ENCODE data around the gene PHF21B. TPM values are rescaled to one million over a fixed set of nuclear protein-coding genes. Genes with fewer than 3 reads are reported as not detected.
A peak's percentile ranks its signal among the peaks of the same experiment; 100 is the strongest.

Gene PHF21B
- total and polyA plus RNA-seq, 2 of the 8 experiments (the other 6 are each of a cell fraction or from before 2014, with no cell fraction given): 19.3 to 68.1 TPM

- no peaks in the 10 kb centered on the region for H3K23me2 ChIP-seq (ENCODE audit: low read depth, low read length)
- no peak for DNase-seq (ENCODE audit: low read depth in 1 of 2, low spot score in 2 of 2)
- TF ChIP-seq KDM5A (IDR thresholded peaks at IDR 0.05; ENCODE audit: low read length) (no peak), BACH1 (IDR thresholded peaks at IDR 0.05; ENCODE audit: low read length) (no peak), KDM4A (IDR thresholded peaks at IDR 0.05; ENCODE audit: low read depth, low read length, severe bottlenecking) (no peak), SIX5 (IDR thresholded peaks at IDR 0.05; ENCODE audit: low read depth, low read length) (no peak), EGR1 (IDR thresholded peaks at IDR 0.05; ENCODE audit: borderline replicate concordance, low read depth, low read length) (no peak), CBX5 (IDR thresholded peaks at IDR 0.05; ENCODE audit: low read depth, low read length) (no peak), FOSL1 (IDR thresholded peaks at IDR 0.05; ENCODE audit: insufficient read depth, low read depth, low read length) (no peak), CBX8 (IDR thresholded peaks at IDR 0.05; ENCODE audit: borderline replicate concordance, low read depth, low read length) (no peak), USF2 (IDR thresholded peaks at IDR 0.05; ENCODE audit: low read length) (no peak), HDAC2 (IDR thresholded peaks at IDR 0.05; ENCODE audit: borderline replicate concordance in 1 of 2, low read depth in 2 of 2, low read length in 2 of 2) (no peak), ASH2L (IDR thresholded peaks at IDR 0.05; ENCODE audit: low read length) (no peak), CEBPB (IDR thresholded peaks at IDR 0.05; ENCODE audit: low read depth, low read length) (no peak)
Observed at GRCh38 chr22:44906248-44906936, 103.4 kb downstream of the PHF21B start.

More at GRCh38 chr22:44906248-44906936, 103.4 kb downstream of the PHF21B start:
- Histone ChIP-seq H4K5ac (ENCODE audit: insufficient read length, low read depth, low read length) (no peak overlapping the region), H3K9me3 (ENCODE audit: insufficient read depth in 2 of 2, low read depth in 1 of 2, low read length in 1 of 2) (peaks cover 9 to 15% of the 10 kb centered on the region in 2 experiments), H3K27ac (ENCODE audit: low read depth, low read length) (no peak overlapping the region), H3K4me2 (ENCODE audit: insufficient read depth in 1 of 2, low read depth in 2 of 2, low read length in 2 of 2) (no peak overlapping the region), H3K4me3 (ENCODE audit: extremely low read depth in 1 of 4, insufficient read depth in 2 of 4, low read depth in 3 of 4, low read length in 4 of 4) (no peak overlapping the region), H2BK120ac (replicated peaks; ENCODE audit: low read depth, low read length) (no peak overlapping the region), H3K4me1 (replicated peaks in 1 of 4; ENCODE audit: control insufficient read depth in 3 of 4, insufficient read depth in 4 of 4, low read length in 3 of 4) (no peaks in the 10 kb centered on the region), H2AFZ (ENCODE audit: low read length) (no peak overlapping the region), H3K9ac (replicated peaks in 1 of 4; ENCODE audit: extremely low read depth in 1 of 4, low read depth in 3 of 4, low read length in 3 of 4) (no peak overlapping the region), H2BK15ac (ENCODE audit: low read length) (no peak overlapping the region), H4K20me1 (replicated peaks in 1 of 2; ENCODE audit: control insufficient read depth in 1 of 2, insufficient read depth in 2 of 2, low read length in 2 of 2) (peaks cover 5 to 6% of the 10 kb centered on the region in 2 experiments), H3K18ac (ENCODE audit: extremely low read depth, low read length) (no peak overlapping the region), H3K79me1 (ENCODE audit: low read depth, low read length) (no peaks in the 10 kb centered on the region), H3K4ac (replicated peaks; ENCODE audit: insufficient read length, low read depth, low read length) (no peak overlapping the region), H2BK12ac (ENCODE audit: low read depth, low read length) (no peak overlapping the region), H3K27me3 (replicated peaks in 1 of 4; ENCODE audit: control insufficient read depth in 3 of 4, extremely low read depth in 1 of 4, insufficient read depth in 3 of 4, low read length in 3 of 4) (no peaks in the 10 kb centered on the region), H3K14ac (ENCODE audit: insufficient read length) (no peak overlapping the region), H4K8ac (ENCODE audit: extremely low read depth, insufficient read depth, low read length) (no peak overlapping the region), H4K91ac (replicated peaks; ENCODE audit: insufficient read length, low read length) (no peak overlapping the region), H3K79me2 (ENCODE audit: control insufficient read depth in 1 of 2, insufficient read depth in 2 of 2, low read length in 2 of 2) (no peaks in the 10 kb centered on the region), H2AK5ac (ENCODE audit: low read depth, low read length) (no peak overlapping the region), H3K36me3 (ENCODE audit: control insufficient read depth in 2 of 4, insufficient read depth in 4 of 4, low read length in 3 of 4) (peaks cover 0 to 35% (median 18%) of the 10 kb centered on the region in 4 experiments; a peak in 6 of 8 replicates), H2BK20ac (ENCODE audit: low read length) (no peak overlapping the region), H3K23ac (ENCODE audit: insufficient read length) (peak overlapping the region; percentile 9), H3K56ac (replicated peaks; ENCODE audit: insufficient read length, low read depth, low read length) (no peak overlapping the region), H2BK5ac (ENCODE audit: low read depth, low read length) (no peak overlapping the region; the same call in 1 of the 2 replicates)
- no peak for FAIRE-seq
- ChIA-PET POLR2A (ENCODE audit: partially characterized antibody) (interaction anchor here (0.6 to 1.5 kb wide), 2 partner anchors 14 to 152 kb away, joined by 3 read pairs; no protein-coding TSS in a partner anchor), CTCF (ENCODE audit: partially characterized antibody) (interaction anchor here (0.6 kb wide), 1 partner anchor 222 kb away, joined by 3 read pairs; no protein-coding TSS in a partner anchor)
- 83% methylated on average over 21 of the region's 21 CpGs; no CpG with 5 or more reads in 1 of the 2 experiments for WGBS, 2 experiments (ENCODE audit: extremely low coverage in 1 of 2, insufficient coverage in 1 of 2, insufficient read length in 1 of 2, insufficient replicate concordance in 2 of 2, low coverage in 1 of 2, low lambda C conversion rate in 2 of 2, missing lambda C conversion rate in 1 of 2)

All from H1 (cell line).